Activated naive CD4-positive, alpha-beta T cell treated with anti-CD3 and anti-CD28 coated beads for 36 hours (primary cell): ENCODE measurements around the gene PNMA8C. TPM values are rescaled to one million over a fixed set of nuclear protein-coding genes. Genes with fewer than 3 reads are reported as not detected.

Experiments
- CTCF ChIA-PET: fragments of 350-600 bp; sonication (Branson Sonifier 250); formaldehyde crosslinking; loops from one replicate; lab custom pipeline; 2021; ENCODE audit warnings: antibody characterized with exemption; lab: Charles Lee
- DNase-seq: peaks from one replicate; pipeline ENCODE4 v3.0.0-alpha.2; 2020
- H3K27ac Mint-ChIP-seq: one replicate; pipeline ENCODE4 v1.8.0; 2021; ENCODE audit warnings: mild to moderate bottlenecking, mixed read lengths
- H3K27me3 Mint-ChIP-seq: one replicate; pipeline ENCODE4 v1.8.0; 2021; ENCODE audit warnings: low read depth, mixed read lengths
- H3K36me3 Mint-ChIP-seq: one replicate; pipeline ENCODE4 v1.8.0; 2021; ENCODE audit warnings: low read depth, mixed read lengths
- H3K4me1 Mint-ChIP-seq: one replicate; pipeline ENCODE4 v1.8.0; 2021; ENCODE audit warnings: low read depth, mixed read lengths
- H3K4me3 Mint-ChIP-seq: one replicate; pipeline ENCODE4 v1.8.0; 2021; ENCODE audit warnings: mild to moderate bottlenecking, moderate library complexity, mixed read lengths
- H3K9me3 Mint-ChIP-seq: one replicate; pipeline ENCODE4 v1.8.0; 2021; ENCODE audit warnings: mixed read lengths
- intact Hi-C: fragments of 100-400 bp; cut with micrococcal nuclease; formaldehyde crosslinking; loops from one replicate; pipeline ENCODE4 v1.15.1; 2023
- total RNA-seq, 2 experiments: library from RNA; stranded (reverse); gene quantifications; one replicate each; pipeline ENCODE4 v1.2.3, GENCODE V29; 2021

The PNMA8C gene
- not detected for total RNA-seq

DNA sequence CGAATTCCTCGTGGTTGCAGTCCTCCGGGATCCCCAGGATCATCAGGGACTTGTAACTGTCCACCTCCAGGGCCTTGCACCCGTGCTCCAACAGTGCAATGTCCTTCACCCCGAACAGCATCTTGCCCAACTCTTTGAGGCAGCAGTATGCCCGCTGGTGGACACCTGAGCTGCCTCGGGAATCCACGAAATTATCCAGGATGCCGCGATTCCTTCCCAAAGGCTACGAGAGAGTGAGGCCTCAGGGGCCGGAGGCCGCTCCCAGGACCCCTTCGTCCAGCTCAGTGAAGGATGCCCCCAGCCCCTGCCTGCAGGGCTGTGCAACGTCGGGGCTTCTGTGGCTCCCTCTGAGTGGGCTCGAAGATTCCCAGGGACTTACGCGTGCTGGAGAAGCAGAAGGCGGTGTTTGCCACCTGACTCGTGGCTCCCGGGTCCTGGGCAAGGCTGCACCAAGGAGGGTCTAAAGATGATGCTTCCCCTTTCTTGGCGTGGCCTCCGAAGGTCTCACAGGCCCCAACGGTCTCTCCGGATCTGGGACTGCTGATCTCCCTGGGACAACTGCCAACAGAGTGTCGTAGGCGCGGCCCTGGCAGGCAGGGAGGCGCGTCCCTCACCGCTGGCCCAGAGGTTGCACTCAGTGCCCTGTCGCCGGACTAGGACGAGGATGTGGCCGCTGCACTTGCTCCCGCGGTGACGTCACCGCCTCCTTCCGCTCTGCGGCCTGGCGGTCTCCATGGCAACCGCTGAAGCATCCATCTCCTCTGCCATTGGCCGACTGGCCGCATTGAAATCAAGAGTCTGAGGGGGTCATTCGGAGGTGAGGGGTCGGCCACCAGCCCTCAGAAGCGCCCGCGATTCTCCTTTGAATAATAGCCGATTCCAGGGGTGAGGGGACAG, at the start of gene PNMA8C:
Gene PNMA8C (minus strand): TSS at position 698 of the 897 bp plus-strand sequence. CDS start 577 bp downstream, at position 121.
- Mint-ChIP-seq H3K27ac (no peak within 1 kb of the TSS), H3K9me3 (no peaks in the 10 kb centered on the region), H3K36me3 (peaks cover 2% of the 10 kb centered on the region), H3K4me3 (peak within 1 kb of the TSS; percentile 59), H3K27me3 (peaks cover 69% of the 10 kb centered on the region), H3K4me1 (peaks cover 29% of the 10 kb centered on the region)
- CTCF ChIA-PET: interaction anchor here (0.6 kb wide), 1 partner anchor 53 kb away, joined by 5 read pairs; no protein-coding TSS in a partner anchor
- intact Hi-C loops: no loop called here
- DNase-seq: peak; percentile 63

DNA sequence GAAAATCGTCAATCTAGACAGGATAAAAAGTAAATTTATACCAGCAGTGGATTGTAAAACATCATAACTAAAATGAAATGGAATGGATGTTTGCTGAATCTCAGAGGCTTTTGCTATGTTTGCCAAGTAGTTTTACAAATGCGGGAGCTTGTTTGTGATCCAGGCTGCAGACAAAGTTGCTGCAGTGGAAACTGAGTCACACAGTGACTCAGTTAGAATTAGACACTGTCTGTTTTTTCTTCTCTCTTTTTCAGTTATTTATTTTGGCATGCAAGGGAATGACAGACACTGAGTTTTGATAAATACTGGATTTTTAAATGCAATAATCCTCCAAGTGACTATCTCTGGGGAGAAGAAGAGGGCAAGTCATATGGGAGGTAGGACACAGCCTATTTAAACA, 47.2 kb upstream of the PNMA8C start:
- H3K4me3 Mint-ChIP-seq: no peak overlapping the region
- H3K27me3 Mint-ChIP-seq: peaks cover 33% of the 10 kb centered on the region
- intact Hi-C loops: no loop called here
- H3K36me3 Mint-ChIP-seq: no peaks in the 10 kb centered on the region
- no peak overlapping the region for H3K27ac Mint-ChIP-seq
- H3K4me1 Mint-ChIP-seq: peaks cover 4% of the 10 kb centered on the region
- no peaks in the 10 kb centered on the region for H3K9me3 Mint-ChIP-seq
- CTCF ChIA-PET: interaction anchor here (0.6 kb wide), 1 partner anchor 38 kb away, joined by 3 read pairs; no protein-coding TSS in a partner anchor
- no peak for DNase-seq

DNA sequence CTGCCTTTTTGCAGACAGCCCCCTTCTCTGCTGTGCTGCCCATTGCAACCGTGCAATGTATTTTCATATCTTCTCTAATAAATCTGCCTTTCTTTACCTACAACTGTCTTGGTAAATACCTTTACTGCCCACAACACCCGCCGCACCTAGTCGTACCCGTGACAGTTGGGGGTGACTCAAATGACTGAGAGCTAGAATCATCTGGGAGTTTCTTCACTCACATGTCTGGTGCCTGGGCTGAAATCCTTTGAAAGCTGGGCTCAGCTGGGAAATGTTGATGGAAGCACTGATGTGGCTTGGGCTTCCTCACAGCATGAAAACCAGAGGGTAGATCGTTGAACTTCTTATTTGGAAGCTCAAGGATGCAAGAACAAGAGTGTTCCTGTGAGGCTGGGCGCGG, 45.5 kb upstream of the PNMA8C start:
- peaks cover 4% of the 10 kb centered on the region for H3K4me1 Mint-ChIP-seq
- DNase-seq: no peak
- CTCF ChIA-PET: interaction anchor here (0.6 to 1.6 kb wide), 3 partner anchors 71 to 122 kb away, joined by 3 read pairs; no protein-coding TSS in a partner anchor
- no peaks in the 10 kb centered on the region for H3K36me3 Mint-ChIP-seq
- H3K9me3 Mint-ChIP-seq: no peaks in the 10 kb centered on the region
- H3K27me3 Mint-ChIP-seq: peaks cover 49% of the 10 kb centered on the region
- intact Hi-C loops: no loop called here
- no peak overlapping the region for H3K4me3 Mint-ChIP-seq
- H3K27ac Mint-ChIP-seq: no peak overlapping the region

DNA sequence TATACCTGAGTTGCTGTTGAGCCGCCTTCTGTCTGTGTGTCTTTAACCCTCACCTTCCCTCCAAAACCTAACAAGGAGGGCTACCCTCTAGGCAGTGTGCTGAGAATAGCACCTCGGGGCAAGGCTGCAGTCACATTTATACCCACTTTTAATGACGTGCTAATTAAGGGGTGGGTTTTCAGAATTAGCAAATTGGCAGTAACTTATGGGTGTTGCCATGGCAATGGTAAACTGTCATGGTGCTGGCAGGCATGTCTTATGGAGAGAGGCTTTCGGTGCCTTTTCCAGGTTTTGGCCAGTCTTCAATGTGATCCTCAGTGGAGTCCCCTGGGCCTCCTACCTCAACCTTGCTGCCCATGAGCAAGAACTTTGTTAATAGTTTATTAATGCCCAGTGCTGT, 43.9 kb upstream of the PNMA8C start:
- peaks cover 43% of the 10 kb centered on the region for H3K27me3 Mint-ChIP-seq
- intact Hi-C loops: no loop called here
- H3K9me3 Mint-ChIP-seq: no peaks in the 10 kb centered on the region
- no peak overlapping the region for H3K4me3 Mint-ChIP-seq
- no peaks in the 10 kb centered on the region for H3K36me3 Mint-ChIP-seq
- CTCF ChIA-PET: interaction anchor here (1.1 kb wide), 1 partner anchor 39 kb away, joined by 3 read pairs; no protein-coding TSS in a partner anchor
- H3K4me1 Mint-ChIP-seq: peaks cover 4% of the 10 kb centered on the region
- no peak overlapping the region for H3K27ac Mint-ChIP-seq
- no peak for DNase-seq

DNA sequence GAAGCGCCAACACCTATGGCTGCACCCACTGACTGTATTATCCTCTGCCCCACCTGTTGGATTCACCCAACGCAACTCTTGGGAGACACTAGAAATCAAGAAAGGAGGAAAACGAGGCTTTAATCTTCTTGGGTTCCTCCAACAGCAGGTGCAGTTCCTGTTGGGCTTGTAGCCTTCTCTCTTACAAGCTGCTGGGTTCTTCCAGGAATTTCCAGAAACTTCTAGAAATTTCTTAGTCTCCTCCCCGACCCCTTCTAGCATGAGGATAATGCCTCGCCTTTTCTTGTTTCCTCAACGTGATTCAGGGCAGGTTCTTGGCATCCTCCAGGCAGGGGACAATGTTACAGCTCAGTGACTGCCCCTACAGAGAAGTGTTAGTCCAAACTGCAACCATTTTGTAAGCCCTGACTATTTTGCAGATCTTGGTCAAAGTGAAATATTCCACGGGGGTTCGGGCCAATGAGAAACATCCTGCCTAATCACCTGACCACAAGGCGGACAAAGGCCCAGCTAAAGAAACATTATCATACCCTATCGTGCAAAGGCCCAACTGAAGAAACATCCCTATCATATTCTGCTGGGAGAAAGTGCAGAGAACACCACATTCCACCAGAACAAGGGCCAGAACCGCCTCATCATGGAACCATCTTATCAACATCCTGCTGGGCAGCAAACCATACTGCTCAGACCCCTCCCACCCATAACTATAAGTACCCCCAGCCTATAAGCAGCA, 43.2 kb upstream of the PNMA8C start:
- peaks cover 6% of the 10 kb centered on the region for H3K4me1 Mint-ChIP-seq
- H3K36me3 Mint-ChIP-seq: no peaks in the 10 kb centered on the region
- no peak overlapping the region for H3K27ac Mint-ChIP-seq
- peaks cover 43% of the 10 kb centered on the region for H3K27me3 Mint-ChIP-seq
- DNase-seq: no peak
- intact Hi-C loops: no loop called here
- CTCF ChIA-PET: no interaction called here
- peak overlapping the region; percentile 12 for H3K4me3 Mint-ChIP-seq
- H3K9me3 Mint-ChIP-seq: no peaks in the 10 kb centered on the region

DNA sequence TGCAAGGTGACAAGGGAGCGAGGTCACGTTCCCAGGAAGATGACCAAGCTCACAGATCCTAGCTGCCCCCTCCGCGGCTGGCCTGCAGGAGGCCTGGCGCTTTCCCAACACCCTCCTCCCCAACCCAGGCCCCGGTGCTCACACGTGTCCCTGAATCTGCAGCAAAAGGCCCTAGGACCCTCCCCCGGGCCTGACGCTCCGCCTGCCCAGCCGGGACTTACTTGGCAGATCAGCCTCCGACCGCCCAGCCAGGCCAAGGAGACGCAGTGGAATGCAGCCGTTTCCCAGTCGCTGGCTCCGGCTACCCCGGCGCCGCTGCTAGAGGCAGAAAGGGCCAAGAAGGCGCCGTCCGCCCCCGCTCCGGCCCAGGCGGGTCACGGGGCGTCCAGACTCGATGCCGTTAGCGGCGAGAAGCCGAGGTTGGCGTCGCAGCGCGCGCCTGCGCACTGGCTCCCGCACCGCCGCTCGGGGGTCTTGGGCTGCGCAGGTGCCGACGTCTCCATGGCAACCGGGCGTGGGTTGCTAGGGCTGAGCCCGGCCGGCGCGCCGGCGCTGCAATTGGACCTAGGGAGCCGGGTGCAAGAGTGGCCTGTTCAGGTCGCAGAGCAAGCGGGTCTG, 42.5 kb upstream of the PNMA8C start, which contains the start of gene PNMA8A:
Gene PNMA8A (minus strand): TSS at position 448 of the 618 bp plus-strand sequence. CDS start 528 bp downstream, outside the sequence.
- Mint-ChIP-seq H3K4me1 (peaks cover 12% of the 10 kb centered on the region), H3K4me3 (peak within 1 kb of the TSS; percentile 36), H3K27ac (no peak within 1 kb of the TSS), H3K9me3 (no peaks in the 10 kb centered on the region), H3K36me3 (no peaks in the 10 kb centered on the region), H3K27me3 (peaks cover 47% of the 10 kb centered on the region)
- intact Hi-C loops: no loop called here
- no peak for DNase-seq
- CTCF ChIA-PET: interaction anchor here (0.6 kb wide), 1 partner anchor 388 kb away, joined by 3 read pairs; no protein-coding TSS in a partner anchor

DNA sequence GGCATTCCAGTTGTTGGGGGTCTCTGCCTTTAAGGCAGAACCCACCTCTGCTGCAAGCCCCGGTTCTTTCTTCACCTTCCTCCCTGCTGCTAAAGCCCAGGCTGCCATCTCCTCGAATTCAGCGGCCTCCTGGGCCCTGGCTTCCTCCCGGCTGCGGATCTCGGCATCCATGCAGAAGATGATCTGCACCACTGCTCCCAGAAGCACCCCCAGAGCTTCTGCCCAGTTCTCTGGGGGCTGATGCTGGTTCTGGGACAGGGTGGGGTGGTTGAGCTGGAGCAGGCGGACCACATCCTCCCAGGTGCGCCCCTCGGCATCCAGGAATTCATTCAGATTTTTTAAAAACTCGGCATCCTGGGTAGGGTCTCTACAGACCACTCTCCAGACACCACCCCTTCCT, 41.6 kb upstream of the PNMA8C start:
- no peaks in the 10 kb centered on the region for H3K36me3 Mint-ChIP-seq
- no peak overlapping the region for H3K27ac Mint-ChIP-seq
- peaks cover 12% of the 10 kb centered on the region for H3K4me1 Mint-ChIP-seq
- H3K9me3 Mint-ChIP-seq: no peaks in the 10 kb centered on the region
- DNase-seq: no peak
- intact Hi-C loops: no loop called here
- peaks cover 47% of the 10 kb centered on the region for H3K27me3 Mint-ChIP-seq
- no peak overlapping the region for H3K4me3 Mint-ChIP-seq
- CTCF ChIA-PET: no interaction called here

DNA sequence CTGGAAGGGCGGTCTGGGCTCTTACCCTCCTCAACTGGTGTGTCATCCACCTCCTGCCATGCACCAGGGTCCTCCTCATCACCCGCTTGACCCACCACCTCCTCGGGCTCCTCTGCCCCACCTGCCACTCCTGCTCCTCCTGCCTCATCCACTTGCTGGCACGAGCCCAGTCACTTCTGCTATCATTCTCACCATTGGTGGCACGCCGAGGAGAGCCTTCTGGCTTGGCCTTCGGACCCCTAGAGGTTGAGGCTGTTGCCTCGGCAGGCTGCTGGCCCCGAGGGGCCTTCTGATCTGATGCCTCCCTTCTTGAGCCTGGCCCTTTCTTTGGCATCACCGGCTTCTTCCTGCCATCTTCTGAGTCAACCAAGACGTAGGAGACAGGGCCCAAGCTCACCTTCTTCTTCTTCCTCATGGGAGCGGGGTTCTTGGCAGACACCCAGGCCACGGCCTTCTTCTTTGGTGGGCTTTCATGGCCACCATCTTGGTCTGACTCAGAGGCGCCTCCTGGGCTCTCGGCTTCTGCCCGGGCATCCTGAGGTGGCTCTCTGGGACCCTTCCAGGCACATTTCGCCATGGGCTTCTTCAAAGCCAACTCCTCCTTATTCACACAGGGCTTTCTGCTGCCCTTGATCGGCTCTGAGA, 40.9 kb upstream of the PNMA8C start:
- intact Hi-C loops: no loop called here
- H3K4me3 Mint-ChIP-seq: no peak overlapping the region
- no peaks in the 10 kb centered on the region for H3K36me3 Mint-ChIP-seq
- H3K27me3 Mint-ChIP-seq: peaks cover 47% of the 10 kb centered on the region
- peaks cover 12% of the 10 kb centered on the region for H3K4me1 Mint-ChIP-seq
- H3K27ac Mint-ChIP-seq: no peak overlapping the region
- H3K9me3 Mint-ChIP-seq: no peaks in the 10 kb centered on the region
- no peak for DNase-seq
- CTCF ChIA-PET: no interaction called here

DNA sequence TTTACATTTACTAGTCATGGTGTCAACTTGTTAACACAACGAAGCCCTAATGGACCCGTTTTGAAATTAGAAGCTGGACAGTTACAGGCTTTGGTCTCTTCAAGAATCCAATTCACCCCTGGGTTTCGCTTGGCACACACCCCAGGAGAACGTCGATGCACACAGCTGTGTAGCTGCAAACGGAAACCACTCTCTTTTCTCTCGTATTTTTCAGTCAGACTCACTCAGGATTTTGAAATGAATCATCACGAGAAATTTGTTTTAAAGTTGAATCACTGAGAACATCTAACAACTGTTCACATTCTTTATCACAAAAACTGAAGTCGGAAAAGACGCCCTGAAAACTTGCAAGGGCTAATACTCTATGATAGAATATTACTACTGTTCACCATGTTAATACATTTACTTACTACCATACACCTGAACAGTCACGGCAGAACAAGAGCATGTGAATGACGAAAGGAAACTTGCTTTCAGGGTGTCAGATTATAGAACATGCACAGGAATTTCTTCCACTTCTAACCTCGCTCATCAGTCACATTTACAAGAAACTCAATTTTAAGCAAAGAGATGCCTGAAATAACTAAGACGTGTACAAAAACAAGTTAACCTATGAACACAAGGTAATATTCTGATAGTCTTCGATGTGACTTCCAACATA, 37.9 kb upstream of the PNMA8C start:
- Mint-ChIP-seq H3K27me3 (peaks cover 20% of the 10 kb centered on the region), H3K9me3 (no peaks in the 10 kb centered on the region), H3K27ac (no peak overlapping the region), H3K4me3 (no peak overlapping the region), H3K4me1 (peaks cover 11% of the 10 kb centered on the region), H3K36me3 (no peaks in the 10 kb centered on the region)
- intact Hi-C loops: no loop called here
- no peak for DNase-seq
- CTCF ChIA-PET: no interaction called here

DNA sequence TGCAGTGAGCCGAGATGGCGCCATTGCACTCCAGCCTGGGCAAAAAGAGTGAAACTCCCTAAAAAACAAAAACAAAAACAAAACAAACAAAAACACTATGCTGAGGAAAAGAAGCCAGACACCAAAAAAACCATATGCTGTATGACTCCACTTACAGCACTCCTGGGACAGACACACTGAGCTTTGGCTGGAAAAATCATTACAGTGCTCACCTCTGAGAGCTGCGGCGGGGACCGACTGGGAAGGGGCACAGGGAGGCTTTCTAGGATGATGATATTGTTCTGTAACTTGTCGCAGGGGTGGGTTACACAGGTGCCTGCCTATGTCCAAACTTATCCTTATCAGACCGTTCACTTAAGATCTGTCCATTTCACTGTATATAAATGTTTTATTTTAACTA, 34.8 kb upstream of the PNMA8C start:
- no peak for DNase-seq
- Mint-ChIP-seq H3K9me3 (no peaks in the 10 kb centered on the region), H3K27me3 (peaks cover 4% of the 10 kb centered on the region), H3K4me1 (peaks cover 10% of the 10 kb centered on the region), H3K36me3 (no peaks in the 10 kb centered on the region), H3K4me3 (no peak overlapping the region), H3K27ac (no peak overlapping the region)
- CTCF ChIA-PET: interaction anchor here (0.7 kb wide), 1 partner anchor 63 kb away, joined by 3 read pairs; no protein-coding TSS in a partner anchor
- intact Hi-C loops: no loop called here

DNA sequence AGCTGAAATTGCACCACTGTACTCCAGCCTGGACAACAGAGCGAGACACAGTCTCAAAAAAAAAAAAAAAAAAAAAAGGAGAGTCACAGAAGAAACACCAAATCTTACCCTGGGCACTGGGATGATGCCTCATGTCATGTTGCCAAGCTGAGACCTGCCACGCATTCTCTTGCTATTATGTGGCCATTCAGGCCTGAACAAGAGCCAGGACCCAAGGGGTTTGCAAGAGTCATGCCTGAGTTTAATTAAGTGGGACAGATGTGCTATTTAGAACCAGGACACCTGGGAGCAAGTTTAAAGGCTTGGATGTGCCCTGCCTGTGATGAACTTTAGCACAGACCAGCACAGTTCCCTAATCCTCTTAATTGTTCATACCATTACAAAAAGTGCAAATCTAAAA, 32.8 kb upstream of the PNMA8C start:
- Mint-ChIP-seq H3K27me3 (peaks cover 5% of the 10 kb centered on the region), H3K9me3 (no peaks in the 10 kb centered on the region), H3K27ac (no peak overlapping the region)

More for the DNA sequence above, 32.8 kb upstream of the PNMA8C start:
- intact Hi-C loops: no loop called here
- Mint-ChIP-seq H3K4me3 (no peak overlapping the region), H3K4me1 (peaks cover 2% of the 10 kb centered on the region), H3K36me3 (no peaks in the 10 kb centered on the region)
- CTCF ChIA-PET: interaction anchor here (0.6 kb wide), 1 partner anchor 66 kb away, joined by 5 read pairs; no protein-coding TSS in a partner anchor
- no peak for DNase-seq
